ENCODE results near the gene STS. TPM values are rescaled to one million over a fixed set of nuclear protein-coding genes. Genes with fewer than 3 reads are reported as not detected.

The STS gene
- polyA plus RNA-seq, 3 donors = 3.1 to 7.8 (median 6.3) TPM

- DNase-seq = no peak
These were observed 41.2 kb downstream of the STS start for GRCh38 chrX:7188672-7189071.

DNA sequence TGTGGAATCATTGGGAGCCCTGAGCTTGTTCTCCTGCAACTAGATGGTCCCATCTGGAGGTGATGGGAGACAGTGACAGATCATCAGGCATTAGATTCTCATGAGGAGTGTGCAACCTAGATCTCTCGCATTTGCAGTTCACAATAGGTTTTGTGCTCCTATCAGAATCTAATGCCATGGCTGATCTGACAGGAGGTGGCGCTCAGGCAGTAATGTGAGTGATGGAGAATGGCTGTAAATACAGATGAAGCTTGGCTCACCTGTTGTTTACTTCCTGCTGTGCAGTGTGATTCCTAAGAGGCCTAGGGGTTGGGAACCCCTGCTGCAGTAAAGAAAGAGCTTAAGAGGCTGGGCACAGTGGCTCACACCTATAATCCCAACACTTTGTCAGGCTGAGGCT is 42.6 kb downstream of the STS start:
- H3K27me3 Mint-ChIP-seq (ENCODE audit: low read depth in 3 of 3) = peaks cover 0 to 6% (median 1%) of the 10 kb centered on the region in 3 donors
- peaks cover 0 to 3% (median 0%) of the 10 kb centered on the region in 7 donors for H3K9me3 Mint-ChIP-seq
- no peaks in the 10 kb centered on the region for H3K27me3 ChIP-seq (ENCODE audit: control insufficient read depth in 2 of 2, insufficient read depth in 2 of 2, low read length in 2 of 2)
- no peak for DNase-seq
- no peak overlapping the region for H3K27ac ChIP-seq (ENCODE audit: low read depth in 1 of 2, low read length in 2 of 2)
- H3K4me3 ChIP-seq (replicated peaks in 1 of 3; ENCODE audit: low read depth in 2 of 3, low read length in 3 of 3) = no peak overlapping the region
- H3K79me2 ChIP-seq (ENCODE audit: insufficient read depth, low read length) = no peaks in the 10 kb centered on the region
- H3K9ac ChIP-seq (ENCODE audit: insufficient read depth, low read length, poor library complexity, severe bottlenecking) = no peak overlapping the region
- peak overlapping the region in 1 of 7 donors; percentile 32 for H3K27ac Mint-ChIP-seq
- no peaks in the 10 kb centered on the region for H3K4me1 ChIP-seq (ENCODE audit: control insufficient read depth in 1 of 2, insufficient read depth in 2 of 2, low read length in 2 of 2)
- intact Hi-C loops (cut with micrococcal nuclease) = no loop called here
- WGBS (ENCODE audit: insufficient coverage) = 75% methylated on average over 2 of the region's 2 CpGs
- H3K4me3 Mint-ChIP-seq = no peak overlapping the region
- H3K4me2 ChIP-seq (replicated peaks; ENCODE audit: extremely low read depth, low read length, poor library complexity, severe bottlenecking) = no peak overlapping the region
- H3K9me3 ChIP-seq (replicated peaks in 1 of 2; ENCODE audit: control insufficient read depth in 1 of 2, insufficient read depth in 1 of 2, low read length in 2 of 2) = no peaks in the 10 kb centered on the region
- H2AFZ ChIP-seq (ENCODE audit: insufficient read depth, low read depth, low read length, poor library complexity, severe bottlenecking) = no peak overlapping the region
- peaks cover 0 to 3% of the 10 kb centered on the region in 2 donors for H3K36me3 Mint-ChIP-seq
- TF ChIP-seq, protein P1, sequence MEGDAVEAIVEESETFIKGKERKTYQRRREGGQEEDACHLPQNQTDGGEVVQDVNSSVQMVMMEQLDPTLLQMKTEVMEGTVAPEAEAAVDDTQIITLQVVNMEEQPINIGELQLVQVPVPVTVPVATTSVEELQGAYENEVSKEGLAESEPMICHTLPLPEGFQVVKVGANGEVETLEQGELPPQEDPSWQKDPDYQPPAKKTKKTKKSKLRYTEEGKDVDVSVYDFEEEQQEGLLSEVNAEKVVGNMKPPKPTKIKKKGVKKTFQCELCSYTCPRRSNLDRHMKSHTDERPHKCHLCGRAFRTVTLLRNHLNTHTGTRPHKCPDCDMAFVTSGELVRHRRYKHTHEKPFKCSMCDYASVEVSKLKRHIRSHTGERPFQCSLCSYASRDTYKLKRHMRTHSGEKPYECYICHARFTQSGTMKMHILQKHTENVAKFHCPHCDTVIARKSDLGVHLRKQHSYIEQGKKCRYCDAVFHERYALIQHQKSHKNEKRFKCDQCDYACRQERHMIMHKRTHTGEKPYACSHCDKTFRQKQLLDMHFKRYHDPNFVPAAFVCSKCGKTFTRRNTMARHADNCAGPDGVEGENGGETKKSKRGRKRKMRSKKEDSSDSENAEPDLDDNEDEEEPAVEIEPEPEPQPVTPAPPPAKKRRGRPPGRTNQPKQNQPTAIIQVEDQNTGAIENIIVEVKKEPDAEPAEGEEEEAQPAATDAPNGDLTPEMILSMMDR (IDR thresholded peaks at IDR 0.05) = no peak
- no peaks in the 10 kb centered on the region for H4K20me1 ChIP-seq (ENCODE audit: insufficient read depth, low read length)
- no peaks in the 10 kb centered on the region for H3K36me3 ChIP-seq (replicated peaks in 1 of 2; ENCODE audit: control insufficient read depth in 1 of 2, insufficient read depth in 2 of 2, low read length in 2 of 2)
- H3K4me1 Mint-ChIP-seq = no peaks in the 10 kb centered on the region

More at GRCh38 chrX:7188672-7189071, 41.2 kb downstream of the STS start:
- no peaks in the 10 kb centered on the region for H3K36me3 ChIP-seq (replicated peaks in 1 of 2; ENCODE audit: control insufficient read depth in 1 of 2, insufficient read depth in 2 of 2, low read length in 2 of 2)
- intact Hi-C loops (cut with micrococcal nuclease) = no loop called here
- TF ChIP-seq, protein P1 (IDR thresholded peaks at IDR 0.05) = no peak
- no peak overlapping the region for H2AFZ ChIP-seq (ENCODE audit: insufficient read depth, low read depth, low read length, poor library complexity, severe bottlenecking)
- H3K27me3 ChIP-seq (ENCODE audit: control insufficient read depth in 2 of 2, insufficient read depth in 2 of 2, low read length in 2 of 2) = no peaks in the 10 kb centered on the region
- H3K27ac ChIP-seq (ENCODE audit: low read depth in 1 of 2, low read length in 2 of 2) = no peak overlapping the region
- no peak overlapping the region for H3K4me2 ChIP-seq (replicated peaks; ENCODE audit: extremely low read depth, low read length, poor library complexity, severe bottlenecking)
- Mint-ChIP-seq H3K4me1 (no peaks in the 10 kb centered on the region), H3K36me3 (peaks cover 0 to 3% of the 10 kb centered on the region in 2 donors), H3K27me3 (ENCODE audit: low read depth in 3 of 3) (peaks cover 0 to 6% (median 2%) of the 10 kb centered on the region in 3 donors), H3K4me3 (no peak overlapping the region), H3K9me3 (peaks cover 0 to 2% (median 0%) of the 10 kb centered on the region in 7 donors), H3K27ac (no peak overlapping the region)
- H3K4me1 ChIP-seq (ENCODE audit: control insufficient read depth in 1 of 2, insufficient read depth in 2 of 2, low read length in 2 of 2) = no peaks in the 10 kb centered on the region
- H3K9me3 ChIP-seq (replicated peaks in 1 of 2; ENCODE audit: control insufficient read depth in 1 of 2, insufficient read depth in 1 of 2, low read length in 2 of 2) = no peaks in the 10 kb centered on the region
- no peaks in the 10 kb centered on the region for H4K20me1 ChIP-seq (ENCODE audit: insufficient read depth, low read length)
- no peaks in the 10 kb centered on the region for H3K79me2 ChIP-seq (ENCODE audit: insufficient read depth, low read length)
- no peak overlapping the region for H3K9ac ChIP-seq (ENCODE audit: insufficient read depth, low read length, poor library complexity, severe bottlenecking)
- H3K4me3 ChIP-seq (replicated peaks in 1 of 3; ENCODE audit: low read depth in 2 of 3, low read length in 3 of 3) = no peak overlapping the region
- WGBS (ENCODE audit: insufficient coverage) = no CpG with 5 or more reads among the region's 2 CpGs

Data from CD14-positive monocyte (primary cell).